HepG2 (cell line): ENCODE measurements around the gene RASSF4. TPM values are rescaled to one million over a fixed set of nuclear protein-coding genes. Genes with fewer than 3 reads are reported as not detected.

Source experiments
- CBX2 ChIP-seq, 2 experiments: fragments of 200-600 bp in 1 of 2; sonication (generic); formaldehyde crosslinking in 1 of 2; IDR thresholded peaks; 2 replicates each; pipeline versions ENCODE4 v1.7.0 to v1.8.1; 2018 to 2022; ENCODE audit warnings: low read depth in 2 of 2, low read length in 1 of 2, mild to moderate bottlenecking in 1 of 2, missing genetic modification reagents in 1 of 2
- ELF1 ChIP-seq: sonication (generic); formaldehyde crosslinking; IDR thresholded peaks from 2 replicates; pipeline ENCODE4 v1.4.0; 2020; ENCODE audit warnings: missing genetic modification reagents
- ERF ChIP-seq: IDR thresholded peaks from 2 replicates; pipeline ENCODE4 v1.6.1; 2018; ENCODE audit warnings: missing biosample characterization, missing genetic modification reagents
- GZF1 ChIP-seq: sonication (generic); formaldehyde crosslinking; IDR thresholded peaks from 2 replicates; pipeline ENCODE4 v1.5.1; 2020; ENCODE audit warnings: mild to moderate bottlenecking, missing genetic modification reagents
- HMG20A ChIP-seq: IDR thresholded peaks from 2 replicates; pipeline ENCODE4 v1.6.1; 2016; ENCODE audit warnings: borderline replicate concordance
- JARID2 ChIP-seq: sonication (generic); formaldehyde crosslinking; IDR thresholded peaks from 2 replicates; pipeline ENCODE4 v1.8.1; 2023; ENCODE audit warnings: missing genetic modification reagents, inconsistent platforms; ENCODE audit not compliant: insufficient replicate concordance
- KAT2B ChIP-seq: fragments of 150-350 bp; IDR thresholded peaks from 2 replicates; pipeline ENCODE4 v1.6.1; 2014; ENCODE audit warnings: low read depth, low read length, borderline replicate concordance
- KDM5A ChIP-seq: fragments of 200-600 bp; sonication (generic); IDR thresholded peaks from 2 replicates; pipeline ENCODE4 v1.7.0; 2018; ENCODE audit warnings: antibody characterized with exemption, mild to moderate bottlenecking, low read length, borderline replicate concordance
- KLF9 ChIP-seq: IDR thresholded peaks from 2 replicates; pipeline ENCODE4 v1.6.1; 2016; ENCODE audit warnings: low read depth
- MATR3 ChIP-seq: sonication (generic); formaldehyde crosslinking; IDR thresholded peaks from 2 replicates; pipeline ENCODE4 v1.4.0; 2020; ENCODE audit warnings: missing genetic modification reagents
- MZF1 ChIP-seq: sonication (generic); formaldehyde crosslinking; IDR thresholded peaks from 2 replicates; pipeline ENCODE4 v1.8.1; 2023; ENCODE audit warnings: mild to moderate bottlenecking, missing genetic modification reagents, borderline replicate concordance
- NFYC ChIP-seq: IDR thresholded peaks from 2 replicates; pipeline ENCODE4 v1.6.1; 2016; ENCODE audit warnings: missing genetic modification reagents, missing compliant biosample characterization
- NPAS2 ChIP-seq: sonication (generic); formaldehyde crosslinking; IDR thresholded peaks from 2 replicates; pipeline ENCODE4 v1.8.0; 2022; ENCODE audit warnings: mild to moderate bottlenecking, missing genetic modification reagents, borderline replicate concordance
- POGK ChIP-seq: sonication (generic); formaldehyde crosslinking; conservative IDR thresholded peaks from 2 replicates; pipeline ENCODE4 v1.8.0; 2022; ENCODE audit warnings: mild to moderate bottlenecking, moderate library complexity, missing genetic modification reagents
- RAD21 ChIP-seq: fragments of 450-650 bp; formaldehyde crosslinking; IDR thresholded peaks from 2 replicates; pipeline ENCODE4 v1.5.0; 2020; ENCODE audit warnings: mild to moderate bottlenecking
- REXO4 ChIP-seq: sonication (generic); formaldehyde crosslinking; IDR thresholded peaks from 2 replicates; pipeline ENCODE4 v1.8.0; 2022; ENCODE audit warnings: missing genetic modification reagents, mild to moderate bottlenecking, borderline replicate concordance
- SOX13 ChIP-seq, 3 experiments: fragments of 450-650 bp in 1 of 3; sonication (generic) in 1 of 3; formaldehyde crosslinking in 1 of 3; IDR thresholded peaks in 2 of 3; conservative IDR thresholded peaks in 1 of 3; 2 replicates each; pipeline versions ENCODE4 v1.5.0 to v1.6.1; 2016 to 2020; ENCODE audit warnings: antibody characterized with exemption in 1 of 3, mild to moderate bottlenecking in 1 of 3, missing compliant biosample characterization in 1 of 3, missing genetic modification reagents in 1 of 3, moderate library complexity in 1 of 3
- THAP9 ChIP-seq: sonication (generic); formaldehyde crosslinking; IDR thresholded peaks from 2 replicates; pipeline ENCODE4; 2020; ENCODE audit warnings: missing genetic modification reagents, mild to moderate bottlenecking, borderline replicate concordance
- YEATS2 ChIP-seq: sonication (generic); formaldehyde crosslinking; IDR thresholded peaks from 2 replicates; pipeline ENCODE4 v1.4.0; 2020; ENCODE audit warnings: missing genetic modification reagents, borderline replicate concordance
- ZNF670 ChIP-seq: sonication (generic); formaldehyde crosslinking; IDR thresholded peaks from 2 replicates; pipeline ENCODE4 v1.8.0; 2022; ENCODE audit warnings: mild to moderate bottlenecking, missing genetic modification reagents, borderline replicate concordance
- ZNF674 ChIP-seq: sonication (generic); formaldehyde crosslinking; IDR thresholded peaks from 2 replicates; pipeline ENCODE4 v1.5.0; 2020; ENCODE audit warnings: low read depth, mild to moderate bottlenecking, missing genetic modification reagents
- ZNF746 ChIP-seq: sonication (generic); formaldehyde crosslinking; IDR thresholded peaks from 2 replicates; pipeline ENCODE4 v1.8.0; 2022; ENCODE audit warnings: mild to moderate bottlenecking, missing genetic modification reagents
- ZNF781 ChIP-seq: sonication (generic); formaldehyde crosslinking; IDR thresholded peaks from 2 replicates; pipeline ENCODE4 v1.5.1; 2020; ENCODE audit warnings: borderline replicate concordance, mild to moderate bottlenecking, missing genetic modification reagents; ENCODE audit errors: not compliant biosample characterization
- ZNF782 ChIP-seq: sonication (generic); formaldehyde crosslinking; IDR thresholded peaks from 2 replicates; pipeline ENCODE4 v1.4.0; 2020; ENCODE audit warnings: missing genetic modification reagents, mild to moderate bottlenecking, borderline replicate concordance
- ZSCAN31 ChIP-seq: sonication (generic); formaldehyde crosslinking; IDR thresholded peaks from 2 replicates; pipeline ENCODE4 v1.5.0; 2020; ENCODE audit warnings: low read depth, mild to moderate bottlenecking, missing genetic modification reagents
- polyA plus RNA-seq, 8 experiments: library from polyadenylated mRNA; depleted of rRNA in 3 of 8; stranded (reverse) in 7 of 8; unstranded in 1 of 8; fragments of >200 nt; fragmentation: Illumina TruSeq in 4 of 8; extraction: Trizol in 4 of 8; gene quantifications; 2 replicates each; pipeline versions ENCODE4 v1.2.1 to v1.2.3, GENCODE V29; 2011 to 2016; ENCODE audit warnings: low read depth in 4 of 8, missing spikeins in 1 of 8, mixed read lengths in 1 of 8; ENCODE audit not compliant: insufficient read depth in 1 of 8
- total RNA-seq, 5 experiments: library from RNA; depleted of rRNA; stranded (reverse); fragments of >200 nt; fragmentation: Illumina TruSeq; extraction: Trizol; gene quantifications; 2 replicates each; pipeline ENCODE4 v1.2.3, GENCODE V29; 2016; ENCODE audit warnings: low read depth in 1 of 5

Gene RASSF4
- total and polyA plus RNA-seq, 2 of the 13 experiments (the other 11 are each of a cell fraction or from before 2014, with no cell fraction given), result 34.0 to 51.7 TPM

- peak; percentile 93; the same call in 1 of the 2 replicates for TF ChIP-seq ZNF674 (CRISPR knock-in tag)
- no peak for TF ChIP-seq YEATS2
- no peak for TF ChIP-seq HMG20A (CRISPR knock-in tag)
- no peak for TF ChIP-seq ZSCAN31 (CRISPR knock-in tag)
- peak; percentile 83 for TF ChIP-seq POGK
- TF ChIP-seq NPAS2, result no peak
- TF ChIP-seq SOX13 (IDR thresholded peaks at IDR 0.05), result no peak; the same call in 1 of the 2 replicates
- peak in 1 of 2 experiments; percentile 29; a peak in 1 of 4 replicates for TF ChIP-seq SOX13 (CRISPR knock-in tag; conservative IDR thresholded peaks at IDR 0.05 in 1 of 2, IDR thresholded peaks at IDR 0.05 in 1 of 2)
- TF ChIP-seq ELF1 (CRISPR knock-in tag), result no peak
- no peak; the same call in 1 of the 2 replicates for TF ChIP-seq THAP9
- no peak for TF ChIP-seq NFYC (CRISPR knock-in tag)
- TF ChIP-seq KAT2B, result no peak
- no peak for TF ChIP-seq ZNF781 (CRISPR knock-in tag)
- TF ChIP-seq GZF1 (CRISPR knock-in tag), result no peak
- TF ChIP-seq MZF1 (CRISPR knock-in tag), result 0 out of 2 replicates have a peak, but pooled peaks have one; percentile 49
- TF ChIP-seq CBX2 (IDR thresholded peaks at IDR 0.05; ENCODE audit: low read depth, low read length), result no peak
- no peak for TF ChIP-seq CBX2 (CRISPR knock-in tag; IDR thresholded peaks at IDR 0.05; ENCODE audit: low read depth)
- no peak for TF ChIP-seq KDM5A
- TF ChIP-seq ZNF670 (CRISPR knock-in tag), result peak; percentile 84
- no peak for TF ChIP-seq MATR3 (CRISPR knock-in tag)
- TF ChIP-seq ERF (CRISPR knock-in tag), result no peak
- no peak for TF ChIP-seq JARID2 (CRISPR knock-in tag)
- no peak for TF ChIP-seq RAD21 (CRISPR knock-in tag)
- TF ChIP-seq REXO4 (CRISPR knock-in tag), result no peak
- no peak; the same call in 1 of the 2 replicates for TF ChIP-seq ZNF746 (CRISPR knock-in tag)
- no peak for TF ChIP-seq KLF9
- no peak; the same call in 1 of the 2 replicates for TF ChIP-seq ZNF782 (CRISPR knock-in tag)
These were observed 17.9 kb downstream of the RASSF4 start (continued) for GRCh38 chr10:44977287-44978212.
